ENCODE measurements around the gene PIK3R5. TPM values are rescaled to one million over a fixed set of nuclear protein-coding genes. Genes with fewer than 3 reads are reported as not detected.

Gene PIK3R5
- total and polyA plus RNA-seq, 2 donors (not counting 1 experiment from before 2014, with no cell fraction given): 63.1 to 70.0 TPM

DNA sequence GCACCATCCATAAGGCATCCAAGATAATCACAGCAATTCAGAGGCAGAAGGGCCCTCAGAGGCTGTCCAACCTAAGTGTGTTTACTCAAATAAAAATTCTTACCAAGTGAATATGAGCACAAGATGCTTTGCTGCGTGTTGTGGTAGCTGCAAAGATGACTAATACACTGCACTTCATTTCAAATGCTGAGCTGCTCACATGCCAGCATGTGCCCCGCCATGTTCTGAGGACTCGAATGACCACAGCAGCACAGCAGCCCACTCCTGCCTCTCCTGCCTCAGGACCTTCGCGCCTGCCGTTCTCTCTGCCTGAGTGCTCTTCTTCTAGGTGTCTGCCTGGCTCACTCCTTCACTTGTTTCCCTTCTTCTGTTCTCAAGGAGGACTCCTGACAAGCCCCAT, 19.0 kb downstream of the PIK3R5 start:
- CTCF ChIA-PET: interaction anchor here (0.7 kb wide), 1 partner anchor 36 kb away, joined by 3 read pairs; no protein-coding TSS in a partner anchor
- Histone ChIP-seq H3K4me1 (ENCODE audit: control insufficient read depth in 2 of 2, insufficient read depth in 2 of 2, low read length in 2 of 2) (peaks cover 23 to 38% of the 10 kb centered on the region in 2 donors), H3K36me3 (replicated peaks in 1 of 2; ENCODE audit: control extremely low read depth in 1 of 2, control insufficient read depth in 1 of 2, extremely low read depth in 1 of 2, insufficient read depth in 2 of 2, low read length in 1 of 2) (peaks cover 2 to 39% of the 10 kb centered on the region in 2 experiments), H3K27me3 (replicated peaks in 1 of 4; ENCODE audit: control extremely low read depth in 1 of 4, control insufficient read depth in 3 of 4, insufficient read depth in 4 of 4, low read length in 3 of 4) (no peaks in the 10 kb centered on the region), H3K9ac (ENCODE audit: low read length) (no peak overlapping the region), H3K79me2 (ENCODE audit: control insufficient read depth, insufficient read depth, low read length) (peaks cover 78% of the 10 kb centered on the region), H2AFZ (ENCODE audit: insufficient read depth, low read depth, low read length, poor library complexity, severe bottlenecking) (no peak overlapping the region), H4K20me1 (ENCODE audit: control insufficient read depth, insufficient read depth, low read length, poor library complexity, severe bottlenecking) (peaks cover 54% of the 10 kb centered on the region), H3K4me3 (ENCODE audit: control extremely low read depth in 1 of 5, extremely low read depth in 1 of 5, insufficient read depth in 1 of 5, low read depth in 2 of 5, low read length in 4 of 5) (no peak overlapping the region), H3K27ac (ENCODE audit: low read length in 2 of 2) (no peak overlapping the region), H3K9me3 (ENCODE audit: control extremely low read depth in 1 of 3, control insufficient read depth in 2 of 3, insufficient read depth in 1 of 3, low read length in 2 of 3) (peaks cover 0 to 1% (median 0%) of the 10 kb centered on the region in 3 donors), H3K4me2 (replicated peaks; ENCODE audit: low read depth, low read length, poor library complexity, severe bottlenecking) (no peak overlapping the region)
- peaks cover 3% of the 10 kb centered on the region for H3K9me3 Mint-ChIP-seq (ENCODE audit: insufficient read depth)
- DNase-seq (no peak), ATAC-seq (ENCODE audit: low read depth) (no peak)
- TF ChIP-seq EZH2 (IDR thresholded peaks at IDR 0.05; ENCODE audit: borderline replicate concordance, insufficient read depth, low read depth, low read length, poor library complexity, severe bottlenecking): no peak
- TF ChIP-seq, protein P1, sequence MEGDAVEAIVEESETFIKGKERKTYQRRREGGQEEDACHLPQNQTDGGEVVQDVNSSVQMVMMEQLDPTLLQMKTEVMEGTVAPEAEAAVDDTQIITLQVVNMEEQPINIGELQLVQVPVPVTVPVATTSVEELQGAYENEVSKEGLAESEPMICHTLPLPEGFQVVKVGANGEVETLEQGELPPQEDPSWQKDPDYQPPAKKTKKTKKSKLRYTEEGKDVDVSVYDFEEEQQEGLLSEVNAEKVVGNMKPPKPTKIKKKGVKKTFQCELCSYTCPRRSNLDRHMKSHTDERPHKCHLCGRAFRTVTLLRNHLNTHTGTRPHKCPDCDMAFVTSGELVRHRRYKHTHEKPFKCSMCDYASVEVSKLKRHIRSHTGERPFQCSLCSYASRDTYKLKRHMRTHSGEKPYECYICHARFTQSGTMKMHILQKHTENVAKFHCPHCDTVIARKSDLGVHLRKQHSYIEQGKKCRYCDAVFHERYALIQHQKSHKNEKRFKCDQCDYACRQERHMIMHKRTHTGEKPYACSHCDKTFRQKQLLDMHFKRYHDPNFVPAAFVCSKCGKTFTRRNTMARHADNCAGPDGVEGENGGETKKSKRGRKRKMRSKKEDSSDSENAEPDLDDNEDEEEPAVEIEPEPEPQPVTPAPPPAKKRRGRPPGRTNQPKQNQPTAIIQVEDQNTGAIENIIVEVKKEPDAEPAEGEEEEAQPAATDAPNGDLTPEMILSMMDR (IDR thresholded peaks at IDR 0.05): no peak
- H3K4me1 Mint-ChIP-seq: peaks cover 53% of the 10 kb centered on the region
- H3K27ac Mint-ChIP-seq: no peak overlapping the region
- no peaks in the 10 kb centered on the region for H3K27me3 Mint-ChIP-seq
- POLR2A ChIA-PET: no interaction called here
- WGBS (ENCODE audit: insufficient coverage): 100% methylated on average over 5 of the region's 6 CpGs
- H3K4me3 Mint-ChIP-seq: no peak overlapping the region
- intact Hi-C loops (cut with micrococcal nuclease): no loop called here

DNA sequence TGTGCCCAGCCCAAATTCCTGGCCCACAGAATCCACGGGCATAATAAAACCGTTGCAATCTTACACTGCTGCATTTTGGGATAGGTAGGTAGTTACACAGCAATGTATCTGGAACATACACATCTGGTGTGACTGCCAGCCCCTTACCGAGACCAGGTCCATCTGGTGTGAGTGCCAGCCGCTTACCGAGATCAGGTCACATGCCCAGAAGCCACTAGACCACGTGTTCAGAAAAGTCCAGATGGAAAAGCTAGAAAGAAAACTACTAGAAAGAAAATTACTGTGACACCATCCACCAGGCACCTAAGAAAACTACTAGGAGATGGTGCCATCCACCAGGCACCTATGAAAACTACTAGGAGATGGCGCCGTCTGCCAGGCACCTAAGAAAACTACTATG, 19.4 kb downstream of the PIK3R5 start:
- CTCF ChIA-PET: interaction anchor here (1.7 kb wide), 1 partner anchor 8 kb away, joined by 7 read pairs; no protein-coding TSS in a partner anchor
- 98% methylated on average over 5 of the region's 8 CpGs for WGBS (ENCODE audit: insufficient coverage)
- Histone ChIP-seq H2AFZ (ENCODE audit: insufficient read depth, low read depth, low read length, poor library complexity, severe bottlenecking) (no peak overlapping the region), H3K36me3 (replicated peaks in 1 of 2; ENCODE audit: control extremely low read depth in 1 of 2, control insufficient read depth in 1 of 2, extremely low read depth in 1 of 2, insufficient read depth in 2 of 2, low read length in 1 of 2) (peaks cover 2 to 39% of the 10 kb centered on the region in 2 experiments), H3K27me3 (replicated peaks in 1 of 4; ENCODE audit: control extremely low read depth in 1 of 4, control insufficient read depth in 3 of 4, insufficient read depth in 4 of 4, low read length in 3 of 4) (no peaks in the 10 kb centered on the region), H3K4me1 (ENCODE audit: control insufficient read depth in 2 of 2, insufficient read depth in 2 of 2, low read length in 2 of 2) (peaks cover 23 to 38% of the 10 kb centered on the region in 2 donors), H4K20me1 (ENCODE audit: control insufficient read depth, insufficient read depth, low read length, poor library complexity, severe bottlenecking) (peaks cover 58% of the 10 kb centered on the region), H3K4me3 (ENCODE audit: control extremely low read depth in 1 of 5, extremely low read depth in 1 of 5, insufficient read depth in 1 of 5, low read depth in 2 of 5, low read length in 4 of 5) (no peak overlapping the region), H3K9me3 (ENCODE audit: control extremely low read depth in 1 of 3, control insufficient read depth in 2 of 3, insufficient read depth in 1 of 3, low read length in 2 of 3) (peaks cover 0 to 1% (median 0%) of the 10 kb centered on the region in 3 donors), H3K79me2 (ENCODE audit: control insufficient read depth, insufficient read depth, low read length) (peaks cover 78% of the 10 kb centered on the region), H3K9ac (ENCODE audit: low read length) (no peak overlapping the region), H3K4me2 (replicated peaks; ENCODE audit: low read depth, low read length, poor library complexity, severe bottlenecking) (no peak overlapping the region), H3K27ac (ENCODE audit: low read length in 2 of 2) (no peak overlapping the region)
- POLR2A ChIA-PET: no interaction called here
- no peak overlapping the region for H3K4me3 Mint-ChIP-seq
- peak overlapping the region; percentile 42 for H3K27ac Mint-ChIP-seq
- no peak for DNase-seq
- no peaks in the 10 kb centered on the region for H3K27me3 Mint-ChIP-seq
- H3K9me3 Mint-ChIP-seq (ENCODE audit: insufficient read depth): peaks cover under 1% of the 10 kb centered on the region
- intact Hi-C loops (cut with micrococcal nuclease): no loop called here
- ATAC-seq (ENCODE audit: low read depth): no peak
- peaks cover 53% of the 10 kb centered on the region for H3K4me1 Mint-ChIP-seq
- TF ChIP-seq, protein P1 (IDR thresholded peaks at IDR 0.05): no peak
- no peak for TF ChIP-seq EZH2 (IDR thresholded peaks at IDR 0.05; ENCODE audit: borderline replicate concordance, insufficient read depth, low read depth, low read length, poor library complexity, severe bottlenecking)

Measured in B cell (primary cell).